Smooth muscle cell of the coronary artery (primary cell): ENCODE data around the gene DOC2B. TPM values are rescaled to one million over a fixed set of nuclear protein-coding genes. Genes with fewer than 3 reads are reported as not detected.

ENCODE experiments used
- total RNA-seq: library from RNA; depleted of rRNA; stranded (reverse); fragments of >200 nt; gene quantifications from 2 replicates; pipeline ENCODE4 v1.2.3, GENCODE V29; 2014; ENCODE audit warnings: low replicate concordance

DOC2B gene
- total RNA-seq, result not detected in 2 replicates

GRCh38 chr17:181245-182049, at the start of gene DOC2B:
Gene DOC2B (minus strand): TSS chr17:181650. CDS start chr17:181479, 171 bp downstream.

GRCh38 chr17:137166-137807, 44.2 kb downstream of the DOC2B start, which contains the start of gene SCGB1C2:
Gene SCGB1C2 (plus strand): TSS chr17:137569. CDS start chr17:137591, 22 bp downstream.

Other genes starting within 250 kb of the DOC2B start
- gene SCGB1C2, start 44.1 kb downstream of the DOC2B start, total RNA-seq, result not detected in 2 replicates
- 0.53 and 0.70 TPM in 2 replicates for gene RPH3AL, start 171.2 kb upstream of the DOC2B start, total RNA-seq